Natural killer cell (primary cell): Measurements from ENCODE around the gene CIITA. TPM values are rescaled to one million over a fixed set of nuclear protein-coding genes. Genes with fewer than 3 reads are reported as not detected.
A peak's percentile ranks its signal among the peaks of the same experiment; 100 is the strongest.

ENCODE experiments used
- ATAC-seq, 3 donors: fragments of 150-1000 bp in 2 of 3; fragments of 200-7000 bp in 1 of 3; cut with Tn5 transposase; 1 replicate in 1 of 3; 2 replicates in 2 of 3; pipeline ENCODE4 v1.10.0; 2021; ENCODE audit warnings: mild to moderate bottlenecking in 2 of 3, moderate library complexity in 2 of 3
- DNase-seq, 2 donors: peaks; one replicate each; pipeline versions ENCODE4 v3.0.0 to v3.0.0-alpha.2; 2013 to 2021; ENCODE audit warnings: mixed read lengths in 1 of 2
- H3K27ac ChIP-seq: one replicate; pipeline ENCODE4 v1.5.1; 2013; ENCODE audit warnings: mild to moderate bottlenecking, low read length
- H3K27me3 ChIP-seq: one replicate; pipeline ENCODE4 v1.6.1; 2013; ENCODE audit warnings: low read length; ENCODE audit not compliant: control insufficient read depth, insufficient read depth
- H3K36me3 ChIP-seq: one replicate; pipeline ENCODE4 v1.6.1; 2013; ENCODE audit warnings: low read length; ENCODE audit not compliant: control insufficient read depth, insufficient read depth
- H3K4me1 ChIP-seq: one replicate; pipeline ENCODE4 v1.6.1; 2013; ENCODE audit warnings: low read length; ENCODE audit not compliant: control insufficient read depth, insufficient read depth
- H3K4me3 ChIP-seq: one replicate; pipeline ENCODE4 v1.5.1; 2013; ENCODE audit warnings: low read length
- H3K9me3 ChIP-seq: one replicate; pipeline ENCODE4 v1.6.1; 2013; ENCODE audit warnings: low read length; ENCODE audit not compliant: control insufficient read depth, insufficient read depth
- H3K27ac Mint-ChIP-seq, 2 donors: one replicate each; pipeline ENCODE4 v1.8.0; 2022; ENCODE audit warnings: mild to moderate bottlenecking in 2 of 2, mixed read lengths in 2 of 2, moderate library complexity in 1 of 2
- H3K27me3 Mint-ChIP-seq, 2 donors: one replicate each; pipeline ENCODE4 v1.8.0; 2022; ENCODE audit warnings: low read depth in 2 of 2, mixed read lengths in 2 of 2
- H3K36me3 Mint-ChIP-seq: one replicate; pipeline ENCODE4 v1.8.0; 2022; ENCODE audit warnings: mixed read lengths
- H3K4me1 Mint-ChIP-seq, 2 donors: one replicate each; pipeline ENCODE4 v1.8.0; 2022; ENCODE audit warnings: mixed read lengths in 2 of 2
- H3K4me3 Mint-ChIP-seq: one replicate; pipeline ENCODE4 v1.8.0; 2022; ENCODE audit warnings: mild to moderate bottlenecking, moderate library complexity, mixed read lengths
- H3K9me3 Mint-ChIP-seq, 2 donors: one replicate each; pipeline ENCODE4 v1.8.0; 2022; ENCODE audit warnings: mixed read lengths in 2 of 2
- CTCF ChIP-seq: fragments of 200-600 bp; IDR thresholded peaks from one replicate; pipeline ENCODE4 v1.8.0; 2022; ENCODE audit warnings: antibody characterized with exemption
- WGBS: methylation state at CpG from one replicate; pipeline ENCODE4 v1.1.7; 2013; ENCODE audit warnings: missing lambda C conversion rate; ENCODE audit not compliant: insufficient coverage; 5-methylcytosine and 5-hydroxymethylcytosine counted together
- intact Hi-C: fragments of 100-400 bp; cut with micrococcal nuclease; formaldehyde crosslinking; loops from one replicate; pipeline ENCODE4 v1.14.2; 2022
- total RNA-seq, 4 donors: library from RNA; stranded (reverse); fragments of 120-200 nt in 1 of 4; gene quantifications; one replicate each; pipeline versions ENCODE4 v1.2.3 to v1.2.4, GENCODE V29; 2013 to 2022

CIITA gene
- total RNA-seq, 3 donors from 2014 or later (not counting 1 experiment from before 2014, with no cell fraction given): 11.5 to 17.7 (median 14.4) TPM

- Histone ChIP-seq H3K27me3 (no peaks in the 10 kb centered on the region), H3K9me3 (no peaks in the 10 kb centered on the region), H3K4me1 (peaks cover 71% of the 10 kb centered on the region), H3K27ac (peak overlapping the region; percentile 35), H3K36me3 (no peaks in the 10 kb centered on the region), H3K4me3 (no peak overlapping the region)
- 72% methylated on average over 4 of the region's 5 CpGs for WGBS
- ATAC-seq (peak in 1 of 3 donors; percentile 18), DNase-seq (no peak)
- Mint-ChIP-seq H3K27ac (peak overlapping the region in 1 of 2 donors; percentile 57), H3K4me1 (peaks cover 48 to 55% of the 10 kb centered on the region in 2 donors), H3K27me3 (peaks cover 0 to 13% of the 10 kb centered on the region in 2 donors), H3K9me3 (no peaks in the 10 kb centered on the region), H3K36me3 (no peaks in the 10 kb centered on the region), H3K4me3 (no peak overlapping the region)
- no peak for TF ChIP-seq CTCF
- intact Hi-C loops: loop anchor here (10.0 kb wide), 1 partner anchor 365 kb away; no protein-coding TSS in a partner anchor
These were observed 6.7 kb upstream of the CIITA start for GRCh38 chr16:10870137-10870776.

GRCh38 chr16:10870808-10871156 lies 6.2 kb upstream of the CIITA start:
- H3K27ac Mint-ChIP-seq: peak overlapping the region in 1 of 2 donors; percentile 57
- WGBS: 48% methylated on average over 5 of the region's 5 CpGs
- Histone ChIP-seq H3K36me3 (no peaks in the 10 kb centered on the region), H3K9me3 (no peaks in the 10 kb centered on the region), H3K4me3 (no peak overlapping the region), H3K4me1 (peaks cover 76% of the 10 kb centered on the region), H3K27me3 (no peaks in the 10 kb centered on the region), H3K27ac (peak overlapping the region; percentile 35)
- peak in 2 of 3 donors; percentile 11 to 19 for ATAC-seq
- H3K36me3 Mint-ChIP-seq: no peaks in the 10 kb centered on the region
- intact Hi-C loops: loop anchor here (10.0 kb wide), 1 partner anchor 364 kb away; no protein-coding TSS in a partner anchor
- H3K27me3 Mint-ChIP-seq: peaks cover 0 to 13% of the 10 kb centered on the region in 2 donors
- no peak for DNase-seq
- peaks cover 53 to 60% of the 10 kb centered on the region in 2 donors for H3K4me1 Mint-ChIP-seq
- peak overlapping the region; percentile 21 for H3K4me3 Mint-ChIP-seq
- no peaks in the 10 kb centered on the region for H3K9me3 Mint-ChIP-seq
- no peak for TF ChIP-seq CTCF

- Histone ChIP-seq H3K36me3 (no peaks in the 10 kb centered on the region), H3K9me3 (no peaks in the 10 kb centered on the region), H3K27ac (peak overlapping the region; percentile 57), H3K27me3 (no peaks in the 10 kb centered on the region), H3K4me1 (peaks cover 76% of the 10 kb centered on the region), H3K4me3 (no peak overlapping the region)
- peak overlapping the region; percentile 21 for H3K4me3 Mint-ChIP-seq
- intact Hi-C loops: loop anchor here (10.0 kb wide), 1 partner anchor 363 kb away; no protein-coding TSS in a partner anchor
- peak; percentile 79 to 91 (median 89) for ATAC-seq
- H3K9me3 Mint-ChIP-seq: no peaks in the 10 kb centered on the region
- H3K4me1 Mint-ChIP-seq: peaks cover 59 to 66% of the 10 kb centered on the region in 2 donors
- 26% methylated on average over 8 of the region's 10 CpGs for WGBS
- no peaks in the 10 kb centered on the region for H3K36me3 Mint-ChIP-seq
- peak overlapping the region in 1 of 2 donors; percentile 57 for H3K27ac Mint-ChIP-seq
- H3K27me3 Mint-ChIP-seq: peaks cover 0 to 13% of the 10 kb centered on the region in 2 donors
- TF ChIP-seq CTCF: no peak
- DNase-seq: peak; percentile 35 to 65
These were observed 5.6 kb upstream of the CIITA start for GRCh38 chr16:10871157-10871991.
